HG02798 (cell line): ENCODE data around the gene ZNF45.
A peak's percentile ranks its signal among the peaks of the same experiment; 100 is the strongest.
"Not testable (repeated sequence)": the region's sequence is repeated elsewhere in the genome, so short reads cannot be mapped to it uniquely, and the experiment has no call there.

Source experiments
- ATAC-seq: cut with Tn5 transposase; IDR thresholded peaks from one replicate; pipeline ENCODE4 v1.9.1; 2021; ENCODE audit warnings: mild to moderate bottlenecking; ENCODE audit not compliant: unreplicated experiment, poor library complexity

The ZNF45 gene

DNA sequence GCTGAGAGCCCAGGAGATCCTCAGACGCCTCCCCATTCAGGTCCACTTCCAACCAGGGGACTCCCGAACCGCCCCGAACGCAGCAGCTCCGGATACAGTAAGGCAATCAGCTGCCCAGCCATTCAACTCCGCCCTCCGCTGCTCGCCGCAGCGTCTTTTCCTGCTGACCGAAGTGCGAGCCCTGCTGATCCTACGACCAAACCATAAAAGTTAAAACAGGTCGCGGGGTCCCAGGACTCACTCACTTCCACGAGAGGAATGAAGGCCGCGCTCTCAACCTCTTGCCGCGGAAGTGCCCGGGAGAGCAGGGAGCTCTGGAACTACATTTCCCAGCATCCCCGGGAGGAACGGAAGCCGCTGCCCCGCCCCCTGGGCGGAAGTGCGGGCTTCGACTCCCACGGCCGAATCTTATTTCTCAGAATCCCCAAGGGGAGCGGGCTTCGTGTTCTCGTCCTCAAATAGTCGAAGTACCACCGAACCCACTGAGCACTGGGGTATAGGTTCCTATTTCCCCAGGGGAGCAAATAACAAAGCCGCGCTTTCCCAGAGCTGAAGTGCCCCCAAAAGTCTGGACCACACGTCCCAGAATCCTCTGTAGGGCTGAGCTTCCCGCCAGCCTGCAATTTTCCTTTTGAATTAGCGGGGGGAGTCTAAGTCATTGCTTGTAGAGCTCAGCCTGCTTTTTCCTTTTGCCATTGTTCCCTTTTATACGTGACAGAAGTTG lies at the start of gene ZNF45:
Gene ZNF45, minus strand, starts transcription at position 298 of the 724 bp plus-strand sequence. CDS start 13,097 bp downstream, outside the sequence.
- ATAC-seq, result peak; percentile 96

DNA sequence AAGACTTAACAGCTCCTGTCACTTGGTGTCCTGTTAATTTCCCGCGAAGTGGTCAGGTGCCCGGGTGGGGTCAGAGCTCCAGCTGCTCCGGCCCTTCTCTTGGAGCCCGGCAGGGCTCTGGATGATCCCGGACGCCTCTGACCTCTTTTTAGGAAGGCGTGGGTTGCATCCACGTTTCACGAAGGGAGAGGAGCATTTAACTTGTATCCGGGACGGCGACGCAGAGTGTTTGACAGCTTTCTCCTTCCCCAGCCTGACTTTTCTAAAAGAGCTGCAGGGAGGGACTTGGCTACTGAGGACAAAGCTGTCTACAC lies 49.6 kb upstream of the ZNF45 start:
- ATAC-seq, result peak; percentile 18

DNA sequence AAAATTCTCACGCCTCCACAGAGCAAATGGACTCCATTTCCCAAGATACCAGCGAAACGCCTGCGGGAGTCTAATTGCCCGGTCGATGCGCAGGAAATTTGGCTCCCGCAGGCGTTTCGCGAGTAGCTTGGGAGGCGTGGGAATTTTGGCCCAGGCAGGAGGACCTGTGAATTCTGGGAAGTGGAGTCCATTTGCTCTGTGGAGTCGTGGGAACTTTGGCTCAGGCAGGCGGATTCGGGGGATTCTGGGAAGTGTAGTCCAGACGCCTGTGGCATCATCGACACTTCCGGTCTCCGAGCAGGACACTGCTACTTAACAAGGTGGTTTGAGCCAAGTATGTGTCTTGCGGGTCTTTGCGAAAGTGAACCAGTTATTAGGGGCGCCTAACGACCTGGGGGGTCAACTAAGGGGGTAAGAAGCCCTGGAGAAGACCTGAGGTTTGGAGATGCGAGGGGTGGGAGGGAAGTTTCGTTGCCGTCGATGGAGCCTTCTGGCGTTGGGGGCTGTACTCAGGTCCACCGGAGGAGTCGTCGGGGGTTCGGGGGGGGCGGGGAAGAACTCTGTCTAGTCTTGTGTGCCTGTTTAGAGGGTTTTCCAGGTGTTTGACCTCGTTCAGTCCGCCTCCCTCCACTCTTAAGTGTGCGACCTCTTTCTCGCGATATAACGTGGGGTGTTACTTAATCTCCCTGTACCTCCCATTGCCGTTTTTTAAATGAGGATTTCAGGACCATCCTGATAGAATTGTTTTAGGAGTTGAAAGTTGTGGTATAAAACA lies 49.0 kb upstream of the ZNF45 start, which contains the start of gene ZNF155:
Gene ZNF155, plus strand, starts transcription at position 277 of the 775 bp plus-strand sequence. CDS start 4,356 bp downstream, outside the sequence.
- ATAC-seq, result peak; percentile 85

GRCh38 chr19:43983544-43983911 lies 48.4 kb upstream of the ZNF45 start:
- peak; percentile 9 for ATAC-seq

DNA sequence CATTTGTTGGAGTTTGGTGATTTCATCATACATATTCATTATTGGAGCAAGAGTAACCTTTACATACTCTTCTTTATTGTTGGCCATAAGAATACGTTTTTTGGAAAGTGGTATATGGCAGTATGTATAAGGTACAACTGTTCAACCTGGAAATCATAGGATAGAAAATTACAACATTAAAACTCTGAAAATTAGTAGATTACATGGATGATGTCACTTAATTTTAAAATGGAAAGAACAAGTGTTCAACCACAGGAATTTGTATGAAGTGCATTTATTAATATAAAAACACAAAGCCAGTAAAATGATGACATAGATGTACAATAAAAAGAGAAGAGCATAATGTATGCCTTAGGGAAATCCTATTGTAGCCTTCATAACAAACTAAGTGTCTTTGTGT lies 41.6 kb upstream of the ZNF45 start:
- no peak for ATAC-seq

DNA sequence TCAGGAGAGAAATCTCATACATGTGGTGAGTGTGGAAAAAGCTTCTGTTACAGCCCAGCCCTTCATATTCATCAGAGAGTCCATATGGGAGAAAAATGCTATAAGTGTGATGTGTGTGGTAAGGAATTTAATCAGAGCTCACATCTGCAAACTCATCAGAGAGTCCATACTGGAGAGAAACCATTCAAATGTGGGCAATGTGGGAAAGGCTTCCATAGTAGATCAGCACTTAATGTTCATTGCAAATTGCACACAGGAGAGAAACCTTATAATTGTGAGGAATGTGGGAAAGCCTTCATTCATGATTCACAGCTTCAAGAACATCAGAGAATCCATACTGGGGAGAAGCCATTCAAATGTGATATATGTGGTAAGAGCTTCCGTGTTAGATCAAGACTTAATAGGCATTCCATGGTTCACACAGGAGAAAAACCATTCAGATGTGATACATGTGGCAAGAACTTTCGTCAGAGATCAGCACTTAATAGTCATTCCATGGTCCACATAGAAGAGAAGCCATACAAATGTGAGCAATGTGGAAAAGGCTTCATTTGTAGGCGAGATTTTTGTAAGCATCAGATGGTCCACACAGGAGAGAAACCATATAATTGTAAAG lies 31.1 kb upstream of the ZNF45 start:
- no peak for ATAC-seq

GRCh38 chr19:43960411-43960810 lies 25.3 kb upstream of the ZNF45 start:
- ATAC-seq, result no peak

DNA sequence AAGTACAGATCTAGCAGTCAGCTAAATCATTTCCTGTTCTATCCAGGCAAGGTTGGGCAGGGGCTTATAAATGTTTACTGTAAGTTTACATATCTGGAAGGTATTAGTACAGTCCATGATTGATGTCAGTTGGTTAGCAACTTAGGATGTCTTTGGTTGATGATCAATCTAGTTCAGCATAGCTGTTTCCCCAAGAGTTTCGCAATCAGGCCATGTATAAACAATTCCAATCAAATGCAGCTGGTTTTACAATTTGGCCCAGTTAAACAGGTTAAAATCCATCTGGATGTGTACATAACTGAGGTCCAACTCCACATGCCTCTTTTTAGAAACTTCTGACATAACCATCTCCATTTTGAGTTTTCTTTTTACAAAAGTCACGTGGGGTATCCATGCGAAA lies 22.8 kb upstream of the ZNF45 start:
- ATAC-seq, result no peak

DNA sequence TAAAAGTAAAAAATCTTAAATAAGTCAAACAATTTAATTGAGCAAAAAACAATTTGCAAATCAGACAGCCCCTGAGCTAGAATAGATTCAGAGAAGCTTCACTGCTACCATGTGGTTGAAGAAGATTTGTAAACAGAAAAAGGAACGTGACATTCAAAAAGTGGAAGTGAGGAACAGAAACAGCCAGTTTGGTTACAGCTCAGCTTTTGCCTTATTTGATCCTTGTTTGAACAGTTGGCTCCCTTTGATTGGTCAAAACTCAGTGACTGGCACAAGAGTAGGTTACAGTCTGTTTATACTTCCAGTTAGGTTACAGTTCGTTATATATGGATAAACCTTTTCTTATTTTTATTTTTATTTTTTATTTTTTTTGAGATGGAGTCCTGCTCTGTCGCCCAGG lies 21.7 kb upstream of the ZNF45 start:
- no peak for ATAC-seq

DNA sequence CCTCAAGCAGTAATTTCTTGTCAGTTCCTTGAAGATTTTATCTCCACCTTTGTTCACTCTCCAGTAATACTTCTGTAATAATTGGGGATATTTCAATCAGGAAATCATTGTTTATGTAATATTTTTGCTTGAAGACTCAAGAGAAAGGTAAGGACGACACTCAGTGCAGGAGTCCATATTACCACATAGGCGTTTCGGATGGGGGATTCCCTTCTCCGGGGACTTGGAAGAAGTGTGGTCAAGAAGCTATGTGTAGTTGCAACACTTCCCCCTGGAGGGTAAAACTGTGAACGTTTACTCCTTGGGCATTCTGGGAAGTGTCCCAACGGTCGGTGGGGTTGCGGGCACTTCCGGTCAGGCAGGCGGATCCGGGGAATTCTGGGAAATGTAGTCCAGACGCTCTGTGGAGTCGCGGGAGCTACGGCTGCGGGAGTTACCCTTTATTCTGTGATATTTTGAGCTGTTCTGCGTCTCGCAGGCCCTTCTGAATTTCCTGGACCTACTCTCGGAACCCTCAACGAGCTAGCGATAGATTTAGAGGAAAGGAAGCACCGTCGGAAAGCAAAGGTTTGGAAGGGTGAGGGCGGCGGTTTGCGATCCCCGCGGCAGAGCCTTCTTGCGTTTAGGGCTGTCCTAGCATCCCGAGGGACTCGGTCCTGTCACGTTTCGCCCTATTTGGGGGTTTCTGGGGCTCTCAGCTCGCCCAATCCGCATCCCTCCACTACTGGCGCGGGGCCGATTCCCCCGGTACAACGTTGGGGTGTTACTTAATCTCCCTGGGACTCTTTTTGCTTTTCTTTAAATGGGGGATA lies 16.0 kb upstream of the ZNF45 start, which contains the start of gene ZNF221:
Gene ZNF221, plus strand, starts transcription at position 395 of the 812 bp plus-strand sequence. CDS start 11,499 bp downstream, outside the sequence.
- peak; percentile 92 for ATAC-seq

DNA sequence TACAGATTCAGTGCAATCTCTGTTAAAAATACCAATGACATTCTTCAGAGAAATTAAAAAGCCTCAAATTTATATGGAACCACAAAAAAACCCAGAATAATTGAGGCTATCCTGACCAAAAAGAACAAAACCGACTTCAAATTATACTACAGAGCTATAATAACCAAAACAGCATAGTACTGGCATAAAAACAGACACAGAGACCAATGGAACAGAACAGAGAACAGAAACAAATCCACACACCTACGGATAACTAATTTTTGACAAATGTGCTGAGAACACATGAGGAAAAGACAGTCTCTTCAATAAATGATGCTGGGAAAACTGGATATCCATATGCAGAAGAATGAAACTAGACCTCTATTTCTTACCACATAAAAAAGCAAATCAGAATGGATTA lies 14.7 kb upstream of the ZNF45 start:
- ATAC-seq, result not testable (repeated sequence)

GRCh38 chr19:43947412-43947811 lies 12.3 kb upstream of the ZNF45 start:
- ATAC-seq, result not testable (repeated sequence)

DNA sequence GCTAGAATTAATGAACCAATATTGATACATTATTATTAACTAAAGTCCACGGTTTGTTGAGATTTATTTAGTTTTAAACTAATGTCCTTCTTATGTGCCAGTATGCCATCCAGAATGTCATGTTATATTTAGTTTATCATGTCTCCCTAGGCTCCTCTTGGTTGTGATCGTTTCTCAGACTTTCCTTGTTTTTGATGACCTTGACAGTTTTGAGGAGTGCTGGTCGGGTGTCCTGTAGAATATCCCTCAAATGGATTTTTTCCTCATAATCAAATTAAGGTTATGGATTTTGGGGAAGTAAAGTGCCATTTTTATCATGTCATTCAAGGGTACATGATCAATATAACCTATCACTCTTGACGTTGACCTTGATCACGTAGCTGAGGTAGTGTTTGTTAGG lies 6.1 kb upstream of the ZNF45 start:
- ATAC-seq, result no peak

DNA sequence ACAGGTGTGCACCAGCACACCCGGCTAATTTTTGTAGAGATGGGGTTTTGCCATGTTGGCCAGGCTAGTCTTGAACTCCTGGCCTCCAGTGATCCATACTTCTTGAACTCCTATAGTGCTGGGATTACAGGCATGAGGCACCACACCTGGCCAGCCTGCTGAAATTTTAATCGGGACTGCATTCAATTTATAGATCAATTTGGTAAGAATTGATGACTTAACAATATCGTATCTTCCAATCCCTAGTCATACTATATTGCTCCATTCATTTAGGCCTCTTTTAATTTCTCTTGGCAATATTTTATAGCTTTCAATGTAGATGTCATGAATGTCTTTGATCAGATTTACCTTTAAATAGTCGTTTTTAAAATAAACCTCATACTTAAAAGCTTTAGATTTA lies 5.6 kb upstream of the ZNF45 start:
- ATAC-seq, result no peak

GRCh38 chr19:43939557-43940260 lies 4.6 kb upstream of the ZNF45 start:
- ATAC-seq, result no peak

DNA sequence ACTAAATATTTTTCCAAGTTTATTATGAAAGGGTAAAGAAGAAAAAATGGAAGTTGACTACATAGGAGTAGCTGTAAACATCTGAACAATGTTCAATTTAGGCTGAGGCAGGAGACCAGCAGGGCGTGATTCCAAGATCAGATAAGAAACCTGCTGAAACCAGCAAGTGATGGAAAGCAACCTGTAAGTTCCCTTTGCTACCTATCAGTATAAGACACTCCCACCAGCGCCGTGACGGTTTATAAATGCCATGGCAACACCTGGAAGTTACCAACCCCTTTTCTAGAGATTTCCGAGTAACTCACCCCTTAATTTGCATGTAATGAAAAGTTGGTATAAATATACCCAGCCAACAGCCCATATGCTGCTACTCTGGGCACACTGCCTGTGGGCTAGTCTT lies 1.1 kb upstream of the ZNF45 start:
- no peak for ATAC-seq

DNA sequence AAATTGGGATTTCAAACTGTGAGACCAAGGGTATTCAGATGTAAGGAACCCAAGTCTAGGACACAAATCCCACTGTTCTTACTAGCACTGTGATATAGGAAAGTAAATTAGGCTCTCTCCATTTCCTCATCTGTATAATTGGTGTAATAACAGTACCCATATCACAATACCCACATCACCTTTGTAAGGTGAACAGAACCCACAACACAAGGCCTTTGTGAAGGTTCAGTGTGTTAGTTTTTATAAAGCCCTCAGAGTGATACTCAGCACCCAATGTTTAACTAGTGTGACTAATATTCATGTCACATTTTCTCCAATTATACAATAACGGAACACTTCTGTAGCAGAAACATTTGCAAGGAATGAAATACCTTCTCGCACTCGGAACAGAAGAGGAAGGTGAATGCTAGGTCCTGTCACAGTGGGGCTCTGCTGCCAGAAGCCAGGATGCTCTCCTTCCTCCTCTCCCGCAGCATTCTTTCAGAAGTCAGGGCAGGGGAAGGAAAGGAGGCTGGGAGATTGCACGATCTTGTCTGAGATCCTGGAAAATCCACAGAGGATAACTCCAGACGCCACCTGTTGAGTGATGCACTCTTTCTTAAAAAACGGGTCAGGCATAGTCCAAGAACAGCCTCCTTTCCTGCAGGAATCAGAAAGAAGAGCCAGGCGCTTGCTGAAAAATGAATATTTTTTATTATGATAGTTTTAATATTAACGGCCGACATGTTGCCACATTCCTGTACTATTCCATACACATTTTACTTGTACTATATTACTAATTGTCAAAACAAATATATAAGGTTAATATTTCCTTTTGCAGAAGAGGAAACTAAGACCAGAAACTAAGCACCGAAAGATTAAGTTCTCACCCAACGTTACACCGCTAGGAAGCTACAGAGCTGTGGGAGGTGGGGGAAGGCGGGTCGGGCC lies 762 bp downstream of the ZNF45 start:
- no peak for ATAC-seq

GRCh38 chr19:43928820-43929219 lies 6.3 kb downstream of the ZNF45 start:
- ATAC-seq, result no peak

GRCh38 chr19:43923875-43924274 lies 11.2 kb downstream of the ZNF45 start:
- no peak for ATAC-seq
